AG09319 (cell line): ENCODE data around the gene MSRB3.

Source experiments
- DNase-seq: peaks from one replicate; pipeline ENCODE4 v3.0.0-alpha.2; 2010; ENCODE audit warnings: low read depth; ENCODE audit errors: extremely low read depth
- CTCF ChIP-seq: IDR thresholded peaks from 2 replicates; pipeline ENCODE4 v1.5.1; 2011; ENCODE audit warnings: low read depth, mild to moderate bottlenecking, inconsistent platforms, low read length, moderate library complexity

MSRB3 gene

DNA sequence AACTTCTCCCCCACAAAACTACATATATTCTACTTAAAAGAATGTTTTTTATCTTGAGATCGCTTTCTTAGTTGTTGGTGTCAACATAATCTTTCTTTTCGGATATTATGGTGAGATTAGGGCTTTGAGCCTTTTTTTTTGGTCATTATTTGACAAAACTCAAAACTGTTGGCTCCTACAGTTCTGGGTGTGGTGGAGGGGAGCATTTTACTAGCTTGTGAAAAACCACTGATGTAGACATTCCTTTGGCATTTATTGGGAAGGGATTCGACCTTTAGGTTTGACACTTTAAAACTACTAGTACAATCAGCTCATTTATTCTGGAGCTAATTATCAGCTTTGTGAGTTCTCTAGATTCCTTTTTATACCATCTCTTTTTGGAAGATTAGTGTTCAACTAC, 24.4 kb downstream of the MSRB3 start:
- no peak for DNase-seq
- TF ChIP-seq CTCF = no peak

DNA sequence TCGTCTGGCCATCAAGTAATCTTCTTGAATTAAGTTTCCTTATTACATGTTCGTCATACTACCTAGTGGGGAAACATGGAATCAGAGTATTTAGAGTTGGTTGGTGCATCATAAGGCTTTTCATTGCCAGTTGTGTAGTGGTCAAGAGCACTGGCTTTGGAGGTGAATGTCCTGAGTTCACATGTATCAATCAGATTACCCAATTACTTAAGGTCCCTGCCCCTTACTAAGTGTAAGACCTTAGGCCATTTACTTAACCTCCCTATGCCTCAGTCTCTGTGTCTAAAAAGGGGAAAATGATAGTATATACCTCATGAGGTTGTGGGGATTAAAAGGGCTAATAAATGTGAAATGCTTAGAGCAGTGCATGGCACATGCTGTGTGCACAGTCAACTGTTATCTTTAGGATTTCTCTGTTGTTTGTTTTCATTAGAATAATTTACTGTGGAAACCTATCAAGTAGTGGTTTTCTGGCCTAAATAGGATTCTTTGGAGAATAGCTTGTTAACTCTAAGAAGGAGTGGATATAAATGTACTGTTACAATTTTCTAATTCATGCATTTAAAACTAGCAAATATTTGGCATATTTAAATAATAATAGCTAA, 27.0 kb downstream of the MSRB3 start:
- no peak for DNase-seq
- no peak for TF ChIP-seq CTCF

DNA sequence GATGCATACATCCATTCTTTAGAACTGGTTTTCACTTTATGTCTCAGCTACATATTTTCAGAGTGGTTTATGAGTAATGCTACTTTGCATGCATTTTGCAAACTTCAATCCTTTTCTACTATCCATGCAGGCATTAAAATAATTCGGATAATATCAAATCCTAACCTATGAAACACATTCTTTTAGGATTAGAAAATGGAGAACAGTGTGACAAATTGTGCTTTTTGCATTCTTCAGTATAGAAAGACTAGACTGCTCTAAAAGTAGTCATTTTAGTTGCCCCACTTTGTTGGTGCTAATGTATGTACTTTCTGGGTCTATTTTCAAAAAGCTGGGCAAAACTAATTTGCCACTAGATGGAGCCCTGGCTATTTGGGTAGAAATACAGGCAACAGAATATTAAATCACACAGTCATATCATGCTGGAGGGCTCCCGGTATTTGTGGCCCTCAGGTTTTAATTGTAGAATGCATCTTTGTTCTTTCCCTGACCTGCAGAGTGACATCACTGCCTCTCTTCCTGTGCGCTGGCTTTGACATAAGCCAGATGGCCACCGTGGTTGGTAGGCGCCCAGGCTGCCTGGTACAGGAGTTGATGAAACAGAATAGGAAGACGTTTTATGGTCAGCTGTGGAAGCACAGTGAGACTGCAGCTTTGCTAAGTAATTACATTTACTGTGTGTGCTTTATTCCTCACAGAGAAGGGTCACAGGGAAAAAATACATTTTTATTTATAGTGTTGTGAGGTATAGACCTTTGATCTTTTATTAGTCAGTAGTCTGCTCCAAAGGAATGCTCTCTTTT, 28.1 kb downstream of the MSRB3 start:
- DNase-seq = no peak
- TF ChIP-seq CTCF = peak; percentile 66

DNA sequence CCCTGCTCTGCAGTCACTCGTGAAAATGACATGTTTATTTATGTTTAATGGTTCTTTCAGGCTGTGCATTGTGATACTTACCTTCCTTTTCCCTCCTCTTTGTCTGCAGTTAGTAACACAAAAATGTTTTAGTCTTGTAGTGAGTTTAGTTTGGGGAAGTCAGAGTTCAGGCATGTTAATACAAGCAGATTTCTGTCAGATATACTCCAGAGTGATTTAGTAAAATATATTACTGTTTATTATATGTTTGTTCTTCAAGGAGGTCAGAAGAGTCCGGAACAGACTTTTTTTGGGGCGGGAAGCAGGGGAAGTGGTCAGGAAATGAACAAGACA, 28.7 kb downstream of the MSRB3 start:
- no peak for TF ChIP-seq CTCF
- no peak for DNase-seq

DNA sequence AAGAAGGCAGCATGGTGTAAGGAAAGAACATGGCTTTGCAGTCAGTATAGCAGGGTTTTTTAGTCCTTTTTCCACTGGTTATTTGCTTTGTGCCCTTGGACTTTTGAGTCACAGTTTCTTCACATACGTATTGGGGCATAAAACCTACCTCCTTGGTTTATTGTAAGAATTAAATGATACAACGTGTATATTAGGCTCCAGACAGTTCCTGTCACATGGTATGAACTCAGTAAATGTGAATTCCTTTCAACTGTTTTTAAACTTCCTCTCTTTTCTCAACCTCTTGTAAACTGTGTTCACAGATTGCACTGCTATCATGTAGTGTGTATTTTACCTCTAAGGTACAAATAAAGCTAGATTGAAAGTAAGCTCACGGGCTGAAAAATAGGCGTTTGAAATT, 29.5 kb downstream of the MSRB3 start:
- DNase-seq = no peak
- TF ChIP-seq CTCF = no peak

GRCh38 chr12:65308601-65309071, 30.2 kb downstream of the MSRB3 start:
- TF ChIP-seq CTCF = no peak
- no peak for DNase-seq

GRCh38 chr12:65311260-65311659, 32.8 kb downstream of the MSRB3 start:
- TF ChIP-seq CTCF = no peak
- no peak for DNase-seq
